Astrocyte (in vitro differentiated cells and primary cell): ENCODE data around the gene ARL6. TPM values are rescaled to one million over a fixed set of nuclear protein-coding genes. Genes with fewer than 3 reads are reported as not detected.
A peak's percentile ranks its signal among the peaks of the same experiment; 100 is the strongest.
"Not testable (repeated sequence)": the region's sequence is repeated elsewhere in the genome, so short reads cannot be mapped to it uniquely, and the experiment has no call there.

Experiments used
- DNase-seq: peaks from one replicate; pipeline ENCODE4 v3.0.0-alpha.2; 2010; ENCODE audit warnings: low read depth
- FAIRE-seq: peaks from 2 replicates; lab custom pipeline; 2011; peaks lifted over from hg19 to GRCh38; lab: Jason Lieb, UNC
- H2AFZ ChIP-seq: 2 replicates; pipeline ENCODE4 v1.6.0; 2012; ENCODE audit warnings: low read depth, low read length, inconsistent platforms
- H3K27ac ChIP-seq: 2 replicates; pipeline ENCODE4 v1.5.1; 2011; ENCODE audit warnings: low read depth, low read length, inconsistent platforms
- H3K27me3 ChIP-seq: 2 replicates; pipeline ENCODE4 v1.6.0; 2011; ENCODE audit warnings: low read length, inconsistent platforms; ENCODE audit not compliant: insufficient read depth
- H3K36me3 ChIP-seq: 2 replicates; pipeline ENCODE4 v1.5.1; 2011; ENCODE audit warnings: low read length, inconsistent platforms; ENCODE audit not compliant: insufficient read depth
- H3K4me1 ChIP-seq: 2 replicates; pipeline ENCODE4 v1.5.1; 2011; ENCODE audit warnings: low read length, inconsistent platforms; ENCODE audit not compliant: insufficient read depth
- H3K4me2 ChIP-seq: 2 replicates; pipeline ENCODE4 v1.6.0; 2012; ENCODE audit warnings: low read length, inconsistent platforms
- H3K4me3 ChIP-seq: 2 replicates; pipeline ENCODE4 v1.5.1; 2011; ENCODE audit warnings: low read depth, mild to moderate bottlenecking, low read length, inconsistent platforms; ENCODE audit not compliant: insufficient read depth
- H3K79me2 ChIP-seq: 2 replicates; pipeline ENCODE4 v1.6.0; 2012; ENCODE audit warnings: mild to moderate bottlenecking, low read length, inconsistent platforms; ENCODE audit not compliant: insufficient read depth
- H3K9ac ChIP-seq: 2 replicates; pipeline ENCODE4 v1.6.0; 2012; ENCODE audit warnings: mild to moderate bottlenecking, low read length, inconsistent platforms
- H3K9me3 ChIP-seq: 2 replicates; pipeline ENCODE4 v1.5.1; 2012; ENCODE audit warnings: low read depth, mild to moderate bottlenecking, low read length, inconsistent platforms; ENCODE audit not compliant: insufficient read depth
- H4K20me1 ChIP-seq: 2 replicates; pipeline ENCODE4 v1.6.0; 2012; ENCODE audit warnings: low read length, inconsistent platforms; ENCODE audit not compliant: insufficient read depth
- H3K27ac Mint-ChIP-seq: one replicate; pipeline ENCODE4 v1.8.0; 2021; ENCODE audit warnings: mild to moderate bottlenecking, mixed read lengths; ENCODE audit not compliant: unreplicated experiment
- H3K27me3 Mint-ChIP-seq: one replicate; pipeline ENCODE4 v1.8.0; 2021; ENCODE audit warnings: low read depth, mixed read lengths; ENCODE audit not compliant: unreplicated experiment
- H3K36me3 Mint-ChIP-seq: one replicate; pipeline ENCODE4 v1.8.0; 2021; ENCODE audit warnings: low read depth, mixed read lengths; ENCODE audit not compliant: unreplicated experiment
- H3K4me1 Mint-ChIP-seq: one replicate; pipeline ENCODE4 v1.8.0; 2021; ENCODE audit warnings: low read depth, mixed read lengths; ENCODE audit not compliant: unreplicated experiment
- H3K4me3 Mint-ChIP-seq: one replicate; pipeline ENCODE4 v1.8.0; 2021; ENCODE audit warnings: mild to moderate bottlenecking, moderate library complexity, mixed read lengths; ENCODE audit not compliant: unreplicated experiment
- H3K9me3 Mint-ChIP-seq: one replicate; pipeline ENCODE4 v1.8.0; 2021; ENCODE audit warnings: mild to moderate bottlenecking, mixed read lengths; ENCODE audit not compliant: unreplicated experiment
- EZH2 ChIP-seq: IDR thresholded peaks from 2 replicates; pipeline ENCODE4 v1.6.1; 2012; ENCODE audit warnings: mild to moderate bottlenecking, low read length, inconsistent platforms; ENCODE audit not compliant: insufficient read depth
- total RNA-seq: library from RNA; stranded (reverse); gene quantifications from 2 replicates; pipeline ENCODE4 v1.2.1, GENCODE V29; 2021
- TF ChIP-seq, protein P1 (sequence below): IDR thresholded peaks from 2 replicates; pipeline ENCODE4 v1.5.1; 2011; ENCODE audit warnings: low read depth, mild to moderate bottlenecking, inconsistent platforms, low read length, moderate library complexity; ENCODE audit not compliant: insufficient read depth

Gene ARL6
- total RNA-seq, 1 donor from 2014 or later = 7.1 TPM

DNA sequence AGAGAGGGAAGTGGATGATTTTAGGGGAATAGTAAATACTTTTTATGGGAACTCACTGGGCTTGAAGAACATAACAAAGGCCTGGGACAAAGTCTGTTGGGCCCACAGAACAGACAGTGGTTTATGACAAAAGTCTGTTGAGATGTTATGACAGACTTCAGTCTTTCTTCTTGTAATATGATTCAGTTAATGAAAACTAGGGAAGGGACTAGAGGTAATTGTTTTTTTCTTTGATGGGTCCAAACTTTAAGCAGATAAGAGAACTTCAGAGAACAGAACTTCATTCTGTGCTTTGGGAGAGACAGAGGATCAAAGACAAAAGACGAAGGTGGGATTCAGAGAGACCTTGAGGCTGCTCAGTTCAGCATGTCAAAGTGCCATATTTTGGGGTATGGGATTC is 66.6 kb downstream of the ARL6 start:
- no peak overlapping the region for H3K27ac Mint-ChIP-seq

DNA sequence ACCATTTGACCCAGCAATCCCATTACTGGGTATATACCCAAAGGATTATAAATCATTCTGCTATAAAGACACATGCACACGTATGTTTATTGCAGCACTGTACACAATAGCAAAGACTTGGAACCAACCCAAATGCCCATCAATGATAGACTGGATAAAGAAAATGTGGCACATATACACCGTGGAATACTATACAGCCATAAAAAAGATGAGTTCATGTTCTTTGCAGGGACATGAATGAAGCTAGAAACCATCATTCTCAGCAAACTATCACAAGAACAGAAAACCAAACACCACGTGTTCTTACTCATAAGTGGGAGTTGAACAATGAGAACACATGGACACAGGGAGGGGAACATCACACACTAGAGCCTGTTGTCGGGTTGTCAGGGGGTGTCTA is 68.6 kb downstream of the ARL6 start:
- not testable (repeated sequence) for H3K27me3 ChIP-seq, H3K4me1 Mint-ChIP-seq, H3K9me3 ChIP-seq, H3K9me3 Mint-ChIP-seq, H3K27me3 Mint-ChIP-seq, H2AFZ ChIP-seq, FAIRE-seq, H3K4me3 Mint-ChIP-seq, DNase-seq, H3K27ac ChIP-seq, H3K36me3 ChIP-seq, H3K4me3 ChIP-seq, H3K4me2 ChIP-seq, H3K4me1 ChIP-seq, H3K27ac Mint-ChIP-seq, H3K36me3 Mint-ChIP-seq, H3K9ac ChIP-seq
- H3K79me2 ChIP-seq = peaks cover 27% of the 10 kb centered on the region
- peaks cover 24% of the 10 kb centered on the region for H4K20me1 ChIP-seq

More for the DNA sequence above, 66.6 kb downstream of the ARL6 start:
- TF ChIP-seq, protein P1, sequence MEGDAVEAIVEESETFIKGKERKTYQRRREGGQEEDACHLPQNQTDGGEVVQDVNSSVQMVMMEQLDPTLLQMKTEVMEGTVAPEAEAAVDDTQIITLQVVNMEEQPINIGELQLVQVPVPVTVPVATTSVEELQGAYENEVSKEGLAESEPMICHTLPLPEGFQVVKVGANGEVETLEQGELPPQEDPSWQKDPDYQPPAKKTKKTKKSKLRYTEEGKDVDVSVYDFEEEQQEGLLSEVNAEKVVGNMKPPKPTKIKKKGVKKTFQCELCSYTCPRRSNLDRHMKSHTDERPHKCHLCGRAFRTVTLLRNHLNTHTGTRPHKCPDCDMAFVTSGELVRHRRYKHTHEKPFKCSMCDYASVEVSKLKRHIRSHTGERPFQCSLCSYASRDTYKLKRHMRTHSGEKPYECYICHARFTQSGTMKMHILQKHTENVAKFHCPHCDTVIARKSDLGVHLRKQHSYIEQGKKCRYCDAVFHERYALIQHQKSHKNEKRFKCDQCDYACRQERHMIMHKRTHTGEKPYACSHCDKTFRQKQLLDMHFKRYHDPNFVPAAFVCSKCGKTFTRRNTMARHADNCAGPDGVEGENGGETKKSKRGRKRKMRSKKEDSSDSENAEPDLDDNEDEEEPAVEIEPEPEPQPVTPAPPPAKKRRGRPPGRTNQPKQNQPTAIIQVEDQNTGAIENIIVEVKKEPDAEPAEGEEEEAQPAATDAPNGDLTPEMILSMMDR = no peak
- no peak for TF ChIP-seq EZH2
- H3K27me3 ChIP-seq = no peaks in the 10 kb centered on the region
- no peaks in the 10 kb centered on the region for H3K9me3 ChIP-seq
- DNase-seq = no peak
- Mint-ChIP-seq H3K4me1 (peaks cover 8% of the 10 kb centered on the region), H3K27me3 (no peaks in the 10 kb centered on the region), H3K9me3 (no peaks in the 10 kb centered on the region), H3K4me3 (no peak overlapping the region), H3K36me3 (peaks cover 3% of the 10 kb centered on the region)
- no peak overlapping the region for H3K27ac ChIP-seq
- H3K4me3 ChIP-seq = no peak overlapping the region
- peaks cover 6% of the 10 kb centered on the region for H3K4me1 ChIP-seq
- H3K9ac ChIP-seq = no peak overlapping the region
- no peak overlapping the region for H3K4me2 ChIP-seq
- no peak for FAIRE-seq
- H3K79me2 ChIP-seq = peaks cover 24% of the 10 kb centered on the region
- no peaks in the 10 kb centered on the region for H3K36me3 ChIP-seq
- no peak overlapping the region for H2AFZ ChIP-seq
- H4K20me1 ChIP-seq = peaks cover 25% of the 10 kb centered on the region

DNA sequence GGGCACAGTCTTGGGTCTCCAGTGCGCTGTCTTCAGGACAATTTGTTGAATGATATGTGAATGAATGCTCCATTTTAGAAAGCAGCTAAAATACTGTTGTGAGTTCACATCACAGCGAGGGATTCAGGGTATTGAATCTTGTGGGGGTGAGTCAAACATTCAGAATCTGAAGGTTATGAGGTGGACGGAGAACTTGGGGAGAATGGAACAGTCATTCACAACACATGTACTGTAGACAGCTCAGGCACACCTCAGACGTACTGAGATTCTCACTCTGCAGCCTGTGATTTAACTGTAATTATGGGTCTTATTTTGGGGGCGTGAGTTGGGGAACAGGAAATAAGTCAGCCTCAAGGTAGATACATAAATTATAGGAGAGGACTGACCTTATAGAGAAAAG is 71.2 kb downstream of the ARL6 start:
- H3K9me3 ChIP-seq = no peaks in the 10 kb centered on the region

More for the DNA sequence above, 71.2 kb downstream of the ARL6 start:
- H3K36me3 ChIP-seq = no peaks in the 10 kb centered on the region
- peak overlapping the region; percentile 17 for H3K9ac ChIP-seq
- H3K27me3 ChIP-seq = no peaks in the 10 kb centered on the region
- H3K4me1 ChIP-seq = peaks cover 6% of the 10 kb centered on the region
- TF ChIP-seq, protein P1 = no peak
- no peak for TF ChIP-seq EZH2
- no peak overlapping the region for H3K4me3 Mint-ChIP-seq
- H3K36me3 Mint-ChIP-seq = peaks cover 3% of the 10 kb centered on the region
- FAIRE-seq (peak; percentile 84), DNase-seq (peak; percentile 75)
- no peaks in the 10 kb centered on the region for H3K9me3 Mint-ChIP-seq
- no peaks in the 10 kb centered on the region for H3K27me3 Mint-ChIP-seq
- peak overlapping the region; percentile 6 for H3K27ac Mint-ChIP-seq
- H3K4me2 ChIP-seq = peak overlapping the region; percentile 64
- H3K79me2 ChIP-seq = peaks cover 27% of the 10 kb centered on the region
- H3K4me1 Mint-ChIP-seq = peaks cover 8% of the 10 kb centered on the region
- H4K20me1 ChIP-seq = peaks cover 17% of the 10 kb centered on the region
- no peak overlapping the region for H2AFZ ChIP-seq
- peak overlapping the region; percentile 69 for H3K27ac ChIP-seq
- H3K4me3 ChIP-seq = no peak overlapping the region
